Activated CD8-positive, alpha-beta T cell treated with anti-CD3 and anti-CD28 coated beads for 36 hours (primary cell): ENCODE results near the gene ABI1. TPM values are rescaled to one million over a fixed set of nuclear protein-coding genes. Genes with fewer than 3 reads are reported as not detected.
"Not testable (repeated sequence)": the region's sequence is repeated elsewhere in the genome, so short reads cannot be mapped to it uniquely, and the experiment has no call there.

Experiments
- ATAC-seq: fragments of 200-7000 bp; cut with Tn5 transposase; one replicate; pipeline ENCODE4 v1.10.0; 2021; ENCODE audit warnings: mild to moderate bottlenecking, moderate library complexity
- CTCF ChIA-PET: fragments of 350-600 bp; sonication (Branson Sonifier 250); formaldehyde crosslinking; loops from one replicate; lab custom pipeline; 2021; ENCODE audit warnings: antibody characterized with exemption; lab: Charles Lee
- POLR2A ChIA-PET: fragments of 350-600 bp; sonication (Branson Sonifier 250); formaldehyde crosslinking; loops from one replicate; lab custom pipeline; 2021; ENCODE audit warnings: antibody characterized with exemption; lab: Charles Lee
- DNase-seq: peaks from one replicate; pipeline ENCODE4 v3.0.0-alpha.2; 2020
- H3K27ac Mint-ChIP-seq: one replicate; pipeline ENCODE4 v1.8.0; 2021; ENCODE audit warnings: mild to moderate bottlenecking, mixed read lengths
- H3K27me3 Mint-ChIP-seq: one replicate; pipeline ENCODE4 v1.8.0; 2021; ENCODE audit warnings: mixed read lengths
- H3K36me3 Mint-ChIP-seq: one replicate; pipeline ENCODE4 v1.8.0; 2021; ENCODE audit warnings: low read depth, mixed read lengths
- H3K4me1 Mint-ChIP-seq: one replicate; pipeline ENCODE4 v1.8.0; 2021; ENCODE audit warnings: low read depth, mixed read lengths
- H3K4me3 Mint-ChIP-seq: one replicate; pipeline ENCODE4 v1.8.0; 2021; ENCODE audit warnings: mild to moderate bottlenecking, moderate library complexity, mixed read lengths
- H3K9me3 Mint-ChIP-seq: one replicate; pipeline ENCODE4 v1.8.0; 2021; ENCODE audit warnings: mixed read lengths
- intact Hi-C: fragments of 100-400 bp; cut with micrococcal nuclease; formaldehyde crosslinking; loops from one replicate; pipeline ENCODE4 v1.10.0; 2022
- total RNA-seq, 2 experiments: library from RNA; stranded (reverse); gene quantifications; one replicate each; pipeline ENCODE4 v1.2.3, GENCODE V29; 2021
- TF ChIP-seq, protein P1 (sequence below): fragments of 200-600 bp; IDR thresholded peaks from one replicate; pipeline ENCODE4 v1.8.0; 2022; ENCODE audit warnings: antibody characterized with exemption, mild to moderate bottlenecking

The ABI1 gene
- 10 to 100 TPM; 32.4 to 37.2 TPM for total RNA-seq

DNA sequence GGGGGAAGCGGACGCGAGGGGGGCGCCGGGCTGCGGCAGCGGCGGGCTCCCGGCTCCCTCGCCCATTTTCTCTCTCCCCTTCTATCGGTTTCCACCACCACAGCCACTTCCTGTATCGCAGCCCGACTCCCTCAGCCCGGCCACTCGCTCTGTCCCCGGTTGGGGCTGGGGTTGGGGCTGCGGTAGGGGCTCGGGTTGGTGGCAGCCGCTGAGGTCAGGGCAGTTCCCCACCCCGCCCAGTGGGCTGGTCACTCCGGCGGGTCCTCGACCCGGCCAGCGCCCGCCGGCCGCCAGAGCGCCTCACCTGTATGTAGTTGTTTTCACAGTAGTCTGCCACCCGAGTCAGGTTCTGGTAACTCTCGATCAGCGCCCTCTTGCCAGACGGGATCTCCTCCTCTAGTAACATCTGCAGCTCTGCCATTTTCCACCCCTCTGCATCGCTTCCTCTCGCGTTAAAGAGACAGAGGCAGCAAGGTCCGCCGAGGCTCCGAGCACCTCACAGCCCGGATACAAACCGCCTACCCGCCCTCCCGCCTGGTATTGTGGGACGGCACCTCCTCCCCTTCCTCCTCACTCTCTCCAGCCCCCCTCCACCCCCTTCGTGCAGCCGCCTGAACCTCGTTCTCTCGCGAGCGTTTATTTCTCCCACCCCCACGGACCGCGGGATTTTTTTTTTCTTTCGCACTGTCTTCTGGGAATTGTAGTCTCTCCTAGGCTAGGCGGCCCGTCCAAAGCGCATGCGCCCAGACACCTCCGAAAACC is at the start of gene ABI1:
Gene ABI1 (minus strand): TSS at position 516 of the 762 bp plus-strand sequence. CDS start 95 bp downstream, at position 421.
- Mint-ChIP-seq H3K27ac (peak within 1 kb of the TSS; percentile 100), H3K27me3 (peaks cover 3% of the 10 kb centered on the region), H3K9me3 (no peaks in the 10 kb centered on the region), H3K4me1 (peaks cover 23% of the 10 kb centered on the region), H3K4me3 (peak within 1 kb of the TSS; percentile 90), H3K36me3 (no peaks in the 10 kb centered on the region)
- intact Hi-C loops, result no loop called here
- ChIA-PET POLR2A (interaction anchor here (1.0 to 1.2 kb wide), 5 partner anchors 15 to 294 kb away, joined by 3 to 6 read pairs (median 3); partner anchors contain the start of gene YME1L1), CTCF (interaction anchor here (0.5 to 2.6 kb wide), 16 partner anchors 9 to 526 kb away, joined by 3 to 19 read pairs (median 4); no protein-coding TSS in a partner anchor)
- ATAC-seq (peak; percentile 93), DNase-seq (peak; percentile 99)
- TF ChIP-seq, protein P1, sequence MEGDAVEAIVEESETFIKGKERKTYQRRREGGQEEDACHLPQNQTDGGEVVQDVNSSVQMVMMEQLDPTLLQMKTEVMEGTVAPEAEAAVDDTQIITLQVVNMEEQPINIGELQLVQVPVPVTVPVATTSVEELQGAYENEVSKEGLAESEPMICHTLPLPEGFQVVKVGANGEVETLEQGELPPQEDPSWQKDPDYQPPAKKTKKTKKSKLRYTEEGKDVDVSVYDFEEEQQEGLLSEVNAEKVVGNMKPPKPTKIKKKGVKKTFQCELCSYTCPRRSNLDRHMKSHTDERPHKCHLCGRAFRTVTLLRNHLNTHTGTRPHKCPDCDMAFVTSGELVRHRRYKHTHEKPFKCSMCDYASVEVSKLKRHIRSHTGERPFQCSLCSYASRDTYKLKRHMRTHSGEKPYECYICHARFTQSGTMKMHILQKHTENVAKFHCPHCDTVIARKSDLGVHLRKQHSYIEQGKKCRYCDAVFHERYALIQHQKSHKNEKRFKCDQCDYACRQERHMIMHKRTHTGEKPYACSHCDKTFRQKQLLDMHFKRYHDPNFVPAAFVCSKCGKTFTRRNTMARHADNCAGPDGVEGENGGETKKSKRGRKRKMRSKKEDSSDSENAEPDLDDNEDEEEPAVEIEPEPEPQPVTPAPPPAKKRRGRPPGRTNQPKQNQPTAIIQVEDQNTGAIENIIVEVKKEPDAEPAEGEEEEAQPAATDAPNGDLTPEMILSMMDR, result no peak

DNA sequence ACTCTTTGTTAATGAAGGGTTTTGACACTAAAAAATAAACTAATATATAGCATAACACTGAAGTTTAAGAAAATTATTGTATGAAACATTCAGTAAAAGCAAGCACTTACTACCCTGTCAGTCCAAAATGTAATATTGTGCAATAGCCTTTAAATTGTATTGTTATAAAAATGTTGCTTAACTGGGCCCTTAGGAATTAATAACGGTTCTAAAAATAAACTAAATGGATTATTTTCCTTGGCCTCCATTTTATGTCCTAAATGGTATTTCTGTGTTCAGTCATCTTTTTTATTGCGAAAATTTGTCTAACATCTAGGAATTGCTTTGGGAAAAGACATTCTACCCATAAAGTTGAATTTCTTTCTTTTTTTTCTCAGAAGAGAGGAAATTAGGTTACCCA is 49.0 kb upstream of the ABI1 start:
- no peaks in the 10 kb centered on the region for H3K27me3 Mint-ChIP-seq
- H3K9me3 Mint-ChIP-seq, result no peaks in the 10 kb centered on the region
- no peaks in the 10 kb centered on the region for H3K4me1 Mint-ChIP-seq
- POLR2A ChIA-PET, result no interaction called here
- no peak overlapping the region for H3K27ac Mint-ChIP-seq
- H3K4me3 Mint-ChIP-seq, result no peak overlapping the region
- CTCF ChIA-PET, result no interaction called here
- intact Hi-C loops, result no loop called here
- ATAC-seq, result no peak
- H3K36me3 Mint-ChIP-seq, result no peaks in the 10 kb centered on the region
- DNase-seq, result no peak
- TF ChIP-seq, protein P1, result no peak

DNA sequence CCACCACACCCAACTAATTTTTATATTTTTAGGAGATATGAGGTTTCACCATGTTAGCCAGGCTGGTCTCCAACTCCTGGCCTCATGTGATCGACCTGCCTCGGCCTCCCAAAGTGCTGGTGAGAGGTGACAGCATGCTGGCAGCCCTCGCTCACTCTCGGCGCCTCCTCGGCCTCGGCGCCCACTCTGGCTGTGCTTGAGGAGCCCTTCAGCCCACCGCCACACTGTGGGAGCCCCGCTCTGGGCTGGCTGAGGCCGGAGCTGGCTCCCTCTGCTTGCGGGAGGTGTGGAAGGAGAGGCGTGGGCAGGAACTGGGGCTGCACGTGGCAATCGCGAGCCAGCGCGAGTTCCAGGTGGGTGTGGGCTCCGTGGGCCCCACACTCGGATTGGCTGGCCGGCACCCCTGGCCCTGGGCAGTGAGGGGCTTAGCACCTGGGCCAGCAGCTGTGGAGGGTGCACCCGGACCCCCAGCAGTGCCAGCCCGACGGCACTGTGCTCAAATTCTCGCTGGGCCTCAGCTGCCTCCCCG is 44.6 kb upstream of the ABI1 start:
- POLR2A ChIA-PET, CTCF ChIA-PET, H3K4me1 Mint-ChIP-seq, DNase-seq, H3K9me3 Mint-ChIP-seq, H3K27me3 Mint-ChIP-seq, H3K36me3 Mint-ChIP-seq, intact Hi-C loops, H3K27ac Mint-ChIP-seq, ATAC-seq, H3K4me3 Mint-ChIP-seq: not testable (repeated sequence)

DNA sequence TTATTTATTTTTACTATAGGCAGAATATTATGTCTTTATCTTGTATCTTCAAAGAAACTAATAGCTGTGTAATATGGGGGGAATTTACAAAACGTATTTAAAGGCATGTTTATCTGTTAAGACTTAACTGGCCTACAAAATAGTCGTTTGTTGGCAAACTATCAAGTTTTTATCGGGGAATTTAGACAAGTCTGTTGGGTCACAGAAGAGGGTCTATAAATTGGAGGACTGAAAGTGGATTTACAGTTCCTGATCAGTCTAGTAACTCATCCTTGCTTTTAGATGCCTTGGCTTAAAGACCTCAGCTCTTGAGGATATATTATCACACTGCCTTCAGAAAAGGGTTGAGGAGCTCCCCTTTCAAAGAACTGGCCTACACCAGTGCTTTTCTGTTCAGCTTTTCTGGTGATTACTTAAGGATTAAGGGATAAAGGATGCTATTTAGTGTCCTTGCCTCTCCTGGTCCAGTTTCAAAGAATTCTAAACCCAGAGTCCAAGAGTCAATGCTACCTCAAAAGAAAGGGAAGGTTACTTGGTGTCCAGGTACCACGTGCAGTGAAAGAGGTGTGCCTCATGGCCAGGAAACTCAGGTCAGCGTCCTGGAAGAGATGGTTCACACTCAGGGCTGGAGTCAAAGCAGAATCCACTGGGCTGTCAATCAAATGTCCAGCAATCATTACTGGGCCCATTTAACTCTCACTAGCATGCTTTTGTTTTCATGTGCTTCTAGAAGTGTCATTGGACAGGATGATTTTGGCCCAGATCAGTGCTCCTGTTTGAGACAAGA is 42.9 kb upstream of the ABI1 start:
- H3K9me3 Mint-ChIP-seq, result no peaks in the 10 kb centered on the region
- no peak for ATAC-seq

DNA sequence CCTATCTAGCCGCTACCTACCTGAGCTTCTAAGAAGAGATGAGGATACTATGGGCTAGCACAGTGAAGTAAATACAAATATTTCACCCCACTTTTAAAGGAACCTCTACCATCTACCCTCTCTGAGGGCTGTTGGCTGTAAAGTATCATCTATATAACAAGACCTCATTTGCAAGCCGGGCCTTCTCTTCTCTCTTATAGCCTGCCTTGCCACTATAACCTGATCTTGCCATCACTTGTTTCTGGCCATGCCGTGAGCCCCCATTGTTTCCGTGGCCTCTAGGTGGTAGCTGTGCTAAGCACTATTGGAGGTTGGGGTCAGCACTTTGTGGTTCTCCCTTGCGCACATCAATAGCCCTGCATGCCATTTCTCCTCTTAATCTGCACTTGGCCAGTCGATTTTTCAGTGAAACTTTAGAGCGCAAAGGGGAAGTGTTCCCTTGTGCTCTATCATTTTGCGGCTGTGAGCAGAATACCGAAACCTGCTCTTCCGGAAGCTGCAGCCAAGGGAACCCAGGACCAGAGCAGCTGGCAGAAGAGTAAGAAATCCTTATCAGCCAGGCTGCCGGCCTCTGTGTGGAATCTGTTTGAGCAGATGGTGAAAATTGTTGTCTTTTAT is 31.7 kb upstream of the ABI1 start:
- H3K4me3 Mint-ChIP-seq, POLR2A ChIA-PET, H3K36me3 Mint-ChIP-seq, CTCF ChIA-PET, H3K27ac Mint-ChIP-seq, ATAC-seq, H3K27me3 Mint-ChIP-seq, H3K4me1 Mint-ChIP-seq, H3K9me3 Mint-ChIP-seq, DNase-seq, intact Hi-C loops: not testable (repeated sequence)

More for the DNA sequence above, 42.9 kb upstream of the ABI1 start:
- Mint-ChIP-seq H3K27ac (no peak overlapping the region), H3K27me3 (peaks cover 2% of the 10 kb centered on the region), H3K4me3 (no peak overlapping the region), H3K36me3 (no peaks in the 10 kb centered on the region), H3K4me1 (no peaks in the 10 kb centered on the region)
- TF ChIP-seq, protein P1, result no peak
- DNase-seq, result no peak
- intact Hi-C loops, result no loop called here
- ChIA-PET CTCF (interaction anchor here (1.1 kb wide), 1 partner anchor 568 kb away, joined by 3 read pairs; no protein-coding TSS in a partner anchor), POLR2A (no interaction called here)
